Measurements from ENCODE around the gene SAMD11. TPM values are rescaled to one million over a fixed set of nuclear protein-coding genes. Genes with fewer than 3 reads are reported as not detected.

The SAMD11 gene
- total RNA-seq, 4 donors from 2014 or later: 1.0 to 40.7 (median 13.8) TPM

DNA sequence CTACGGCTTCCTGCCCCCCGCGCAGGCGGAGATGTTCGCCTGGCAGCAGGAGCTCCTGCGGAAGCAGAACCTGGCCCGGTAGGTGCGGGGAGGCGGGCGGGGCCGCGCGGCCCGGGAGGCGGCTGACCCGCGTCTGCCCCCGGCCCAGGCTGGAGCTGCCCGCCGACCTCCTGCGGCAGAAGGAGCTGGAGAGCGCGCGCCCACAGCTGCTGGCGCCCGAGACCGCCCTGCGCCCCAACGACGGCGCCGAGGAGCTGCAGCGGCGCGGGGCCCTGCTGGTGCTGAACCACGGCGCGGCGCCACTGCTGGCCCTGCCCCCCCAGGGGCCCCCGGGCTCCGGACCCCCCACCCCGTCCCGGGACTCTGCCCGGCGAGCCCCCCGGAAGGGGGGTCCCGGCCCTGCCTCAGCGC, 18.7 kb downstream of the SAMD11 start:
- Histone ChIP-seq H3K27me3 (no peaks in the 10 kb centered on the region), H3K4me1 (peaks cover 0 to 39% of the 10 kb centered on the region in 2 donors)
- DNase-seq: no peak

DNA sequence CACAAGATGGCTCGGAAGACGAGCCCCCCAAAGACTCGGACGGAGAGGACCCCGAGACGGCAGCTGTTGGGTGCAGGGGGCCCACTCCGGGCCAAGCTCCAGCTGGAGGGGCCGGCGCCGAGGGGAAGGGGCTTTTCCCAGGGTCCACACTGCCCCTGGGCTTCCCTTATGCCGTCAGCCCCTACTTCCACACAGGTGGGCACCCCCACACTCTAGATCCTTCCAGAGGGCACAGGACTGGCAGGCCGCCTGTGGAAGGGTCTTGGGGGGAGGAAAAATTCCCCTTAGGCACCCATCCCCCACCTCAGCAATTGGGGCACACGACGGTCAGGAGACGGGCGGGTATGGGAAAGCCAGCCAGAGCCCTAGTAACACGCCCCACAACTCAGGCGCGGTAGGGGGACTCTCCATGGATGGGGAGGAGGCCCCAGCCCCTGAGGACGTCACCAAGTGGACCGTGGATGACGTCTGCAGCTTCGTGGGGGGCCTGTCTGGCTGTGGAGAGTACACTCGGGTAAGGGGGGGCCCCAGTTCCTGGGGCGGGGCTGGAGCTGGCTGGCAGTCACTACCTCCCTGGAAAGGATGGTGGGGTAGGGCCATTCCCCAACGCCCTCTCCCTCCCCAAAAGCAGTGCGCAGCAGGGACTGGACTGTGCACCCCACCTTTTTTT, 19.3 kb downstream of the SAMD11 start:
- H3K4me1 ChIP-seq: peaks cover 0 to 39% of the 10 kb centered on the region in 2 donors
- intact Hi-C loops (cut with DNase I; ENCODE audit: low total_unique reads): no loop called here
- TF ChIP-seq, protein P1, sequence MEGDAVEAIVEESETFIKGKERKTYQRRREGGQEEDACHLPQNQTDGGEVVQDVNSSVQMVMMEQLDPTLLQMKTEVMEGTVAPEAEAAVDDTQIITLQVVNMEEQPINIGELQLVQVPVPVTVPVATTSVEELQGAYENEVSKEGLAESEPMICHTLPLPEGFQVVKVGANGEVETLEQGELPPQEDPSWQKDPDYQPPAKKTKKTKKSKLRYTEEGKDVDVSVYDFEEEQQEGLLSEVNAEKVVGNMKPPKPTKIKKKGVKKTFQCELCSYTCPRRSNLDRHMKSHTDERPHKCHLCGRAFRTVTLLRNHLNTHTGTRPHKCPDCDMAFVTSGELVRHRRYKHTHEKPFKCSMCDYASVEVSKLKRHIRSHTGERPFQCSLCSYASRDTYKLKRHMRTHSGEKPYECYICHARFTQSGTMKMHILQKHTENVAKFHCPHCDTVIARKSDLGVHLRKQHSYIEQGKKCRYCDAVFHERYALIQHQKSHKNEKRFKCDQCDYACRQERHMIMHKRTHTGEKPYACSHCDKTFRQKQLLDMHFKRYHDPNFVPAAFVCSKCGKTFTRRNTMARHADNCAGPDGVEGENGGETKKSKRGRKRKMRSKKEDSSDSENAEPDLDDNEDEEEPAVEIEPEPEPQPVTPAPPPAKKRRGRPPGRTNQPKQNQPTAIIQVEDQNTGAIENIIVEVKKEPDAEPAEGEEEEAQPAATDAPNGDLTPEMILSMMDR (IDR thresholded peaks at IDR 0.05): no peak
- TF ChIP-seq POLR2A (IDR thresholded peaks at IDR 0.05): no peak
- H3K9me3 ChIP-seq: no peaks in the 10 kb centered on the region
- no peaks in the 10 kb centered on the region for H3K27me3 ChIP-seq
- peak overlapping the region in 1 of 2 donors; percentile 85 for H3K27ac ChIP-seq
- DNase-seq: peak; percentile 77 to 89
- peak overlapping the region in 1 of 2 donors; percentile 25 for H3K4me3 ChIP-seq
- no peaks in the 10 kb centered on the region for H3K36me3 ChIP-seq

More for the DNA sequence above, 18.7 kb downstream of the SAMD11 start:
- intact Hi-C loops (cut with DNase I; ENCODE audit: low total_unique reads): no loop called here
- Histone ChIP-seq H3K36me3 (no peaks in the 10 kb centered on the region), H3K27ac (peak overlapping the region in 1 of 2 donors; percentile 85), H3K9me3 (no peaks in the 10 kb centered on the region), H3K4me3 (peak overlapping the region in 1 of 2 donors; percentile 25)
- TF ChIP-seq, protein P1 (IDR thresholded peaks at IDR 0.05): no peak
- TF ChIP-seq POLR2A (IDR thresholded peaks at IDR 0.05): no peak

DNA sequence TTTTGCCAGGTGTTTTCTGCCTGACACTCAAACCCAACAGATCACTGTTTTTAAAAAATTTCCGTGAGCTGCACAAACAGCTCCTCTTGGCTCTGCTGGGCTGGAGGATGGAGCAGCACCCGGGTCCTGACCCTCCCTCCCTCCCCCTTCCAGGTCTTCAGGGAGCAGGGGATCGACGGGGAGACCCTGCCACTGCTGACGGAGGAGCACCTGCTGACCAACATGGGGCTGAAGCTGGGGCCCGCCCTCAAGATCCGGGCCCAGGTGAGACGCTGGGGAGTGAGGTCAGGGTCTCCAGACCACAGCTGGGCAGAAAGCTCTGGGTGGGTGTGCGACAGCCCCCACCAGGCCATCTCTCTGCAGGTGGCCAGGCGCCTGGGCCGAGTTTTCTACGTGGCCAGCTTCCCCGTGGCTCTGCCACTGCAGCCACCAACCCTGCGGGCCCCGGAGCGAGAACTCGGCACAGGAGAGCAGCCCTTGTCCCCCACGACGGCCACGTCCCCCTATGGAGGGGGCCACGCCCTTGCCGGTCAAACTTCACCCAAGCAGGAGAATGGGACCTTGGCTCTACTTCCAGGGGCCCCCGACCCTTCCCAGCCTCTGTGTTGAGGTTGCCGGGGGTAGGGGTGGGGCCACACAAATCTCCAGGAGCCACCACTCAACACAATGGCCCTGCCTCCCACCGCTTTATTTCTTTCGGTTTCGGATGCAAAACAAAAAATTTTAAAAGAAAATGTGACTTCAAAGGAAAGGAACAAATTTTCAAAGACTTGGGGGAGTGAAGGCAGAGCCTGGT, 20.0 kb downstream of the SAMD11 start:
- TF ChIP-seq POLR2A (IDR thresholded peaks at IDR 0.05): no peak
- TF ChIP-seq, protein P1 (IDR thresholded peaks at IDR 0.05): no peak
- DNase-seq: peak in 1 of 2 donors; percentile 60
- Histone ChIP-seq H3K27ac (peak overlapping the region; percentile 34 to 85), H3K9me3 (no peaks in the 10 kb centered on the region), H3K4me3 (peak overlapping the region in 1 of 2 donors; percentile 31), H3K4me1 (peaks cover 0 to 39% of the 10 kb centered on the region in 2 donors), H3K36me3 (no peaks in the 10 kb centered on the region), H3K27me3 (no peaks in the 10 kb centered on the region)
- intact Hi-C loops (cut with DNase I; ENCODE audit: low total_unique reads): no loop called here

DNA sequence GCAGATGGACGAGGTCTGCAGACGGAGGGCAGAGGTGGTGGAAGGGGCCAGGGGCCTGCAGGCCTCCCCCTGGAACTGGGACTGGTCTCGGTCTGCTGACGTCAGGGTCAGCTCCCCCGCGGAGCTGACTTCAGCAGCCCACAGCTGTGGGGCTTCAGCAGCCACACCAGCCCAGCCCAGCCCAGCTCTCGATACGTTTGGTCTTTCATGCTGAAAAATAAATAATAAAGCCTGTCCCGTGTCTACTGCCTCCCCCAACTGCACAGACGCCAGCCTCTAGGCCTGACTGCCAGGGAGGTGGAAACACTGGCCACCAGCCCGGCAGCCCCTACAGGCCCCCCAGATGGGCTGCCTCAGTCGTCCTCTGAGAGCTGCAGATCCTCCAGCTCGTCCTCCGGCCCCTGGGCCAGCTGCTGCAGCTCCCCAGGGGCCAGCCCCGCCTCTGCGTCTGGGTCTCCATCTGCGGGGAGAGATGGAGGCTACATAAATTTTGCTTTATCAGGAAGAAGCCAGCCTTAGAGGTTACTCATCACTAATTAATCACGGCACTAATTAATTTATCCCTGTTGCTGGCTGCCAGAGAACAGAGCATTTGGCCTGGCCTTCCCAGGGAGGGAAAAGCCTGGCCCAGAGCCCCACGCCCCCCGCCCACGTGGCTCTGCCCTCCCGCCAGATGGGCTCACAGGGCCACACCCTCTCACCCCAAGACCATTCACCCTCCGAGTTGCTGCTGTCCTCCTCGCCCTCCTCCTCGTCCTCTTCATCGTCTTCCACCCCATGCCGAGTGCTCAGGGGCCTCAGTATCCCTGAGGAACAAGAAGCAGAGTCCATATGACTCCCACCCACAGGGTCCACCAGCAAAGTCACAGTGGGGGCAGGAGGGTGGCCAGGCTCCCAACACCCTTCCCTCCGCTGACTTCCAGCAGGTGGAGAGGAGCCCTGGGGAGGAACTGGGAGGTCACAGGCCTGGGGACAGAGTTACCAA, 20.9 kb downstream of the SAMD11 start:
- no peaks in the 10 kb centered on the region for H3K36me3 ChIP-seq
- no peaks in the 10 kb centered on the region for H3K27me3 ChIP-seq
- TF ChIP-seq, protein P1 (IDR thresholded peaks at IDR 0.05): no peak
- TF ChIP-seq POLR2A (IDR thresholded peaks at IDR 0.05): no peak
- peaks cover 0 to 39% of the 10 kb centered on the region in 2 donors for H3K4me1 ChIP-seq
- peak overlapping the region; percentile 34 to 85 for H3K27ac ChIP-seq
- intact Hi-C loops (cut with DNase I; ENCODE audit: low total_unique reads): no loop called here
- peak overlapping the region in 1 of 2 donors; percentile 31 for H3K4me3 ChIP-seq
- H3K9me3 ChIP-seq: no peaks in the 10 kb centered on the region
- DNase-seq: peak; percentile 83 to 92
